Superior temporal gyrus (tissue), 1 donor: ENCODE measurements around the gene CIAPIN1.
"Not testable (repeated sequence)": the region's sequence is repeated elsewhere in the genome, so short reads cannot be mapped to it uniquely, and the experiment has no call there.

Experiments used
- DNase-seq: peaks from one replicate; pipeline ENCODE4 v3.0.0-alpha.2; 2016; ENCODE audit errors: extremely low spot score

CIAPIN1 gene

DNA sequence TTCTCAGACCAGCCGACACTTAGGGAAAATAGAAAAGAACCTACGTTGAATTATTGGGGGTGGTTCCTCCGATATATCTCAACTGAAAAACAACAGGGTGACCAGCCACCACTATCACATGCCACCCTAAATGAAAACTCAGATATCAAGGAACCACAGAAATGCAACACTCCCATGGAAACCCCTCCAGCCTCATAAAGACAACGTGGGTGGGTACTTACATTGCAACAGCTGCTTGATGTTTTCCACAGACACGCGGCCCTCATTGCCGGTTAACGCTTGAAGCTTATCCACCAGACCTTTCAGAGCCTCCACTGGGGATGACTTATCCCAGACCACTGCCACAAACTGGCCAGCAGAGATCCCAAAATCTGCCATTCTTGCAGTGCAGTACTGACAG is 6.6 kb downstream of the CIAPIN1 start:
- DNase-seq = not testable (repeated sequence)

DNA sequence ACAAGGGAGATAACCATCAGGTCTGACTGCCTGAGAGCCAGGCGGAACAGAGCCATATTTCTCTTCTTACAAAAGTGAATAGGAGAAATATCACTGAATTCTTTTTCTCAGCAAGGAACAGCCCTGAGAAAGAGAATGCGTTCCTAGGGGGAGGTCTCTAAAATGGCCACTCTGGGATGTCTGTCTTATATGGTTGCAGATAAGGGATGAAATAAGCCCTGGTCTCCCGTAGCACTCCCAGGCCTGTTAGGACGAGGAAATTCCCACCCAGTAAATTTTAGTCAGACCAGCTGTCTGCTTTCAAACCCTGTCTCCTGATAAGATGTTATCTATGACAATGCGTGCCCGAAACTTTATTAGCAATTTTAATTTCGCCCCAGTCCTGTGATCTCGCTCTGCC is 7.2 kb downstream of the CIAPIN1 start:
- DNase-seq = not testable (repeated sequence)

DNA sequence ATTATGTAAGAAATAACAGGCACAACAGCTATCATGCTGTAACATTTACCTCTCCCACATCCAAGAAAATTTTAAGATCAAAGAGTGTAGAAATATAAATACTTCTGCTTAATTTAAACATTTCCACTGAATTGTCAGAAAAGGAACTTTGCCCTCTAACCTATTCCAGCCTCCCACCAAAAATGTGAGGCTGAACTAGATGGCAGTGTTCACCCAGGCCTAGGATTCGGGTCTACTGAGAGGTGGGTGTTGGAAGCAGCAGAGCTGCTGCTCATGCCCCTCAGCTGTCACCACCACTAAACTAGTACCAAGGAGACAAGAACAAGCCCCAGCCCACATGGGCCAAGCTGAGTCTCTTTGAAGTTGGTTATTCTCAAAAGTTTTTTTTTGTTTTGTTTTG is 11.3 kb downstream of the CIAPIN1 start:
- no peak for DNase-seq

DNA sequence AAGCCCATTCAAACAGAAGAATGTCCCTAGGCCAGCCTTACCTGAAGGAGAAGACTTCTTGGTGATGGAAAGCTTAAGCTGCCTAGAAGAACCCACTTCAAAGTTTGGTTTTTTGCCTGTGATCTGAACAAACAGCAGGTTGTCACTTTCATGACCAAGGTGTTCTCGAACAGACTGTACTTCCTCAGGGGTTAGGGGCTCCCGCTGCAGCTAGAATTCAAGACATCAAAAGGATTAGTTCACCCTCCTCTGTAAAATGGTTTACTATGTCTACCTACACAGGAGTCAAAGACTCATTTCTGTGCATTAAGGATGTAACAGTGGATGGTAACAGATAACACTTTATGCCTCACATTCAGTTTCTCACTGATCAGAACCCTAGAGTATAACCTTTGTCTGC is 13.2 kb downstream of the CIAPIN1 start:
- DNase-seq = no peak

DNA sequence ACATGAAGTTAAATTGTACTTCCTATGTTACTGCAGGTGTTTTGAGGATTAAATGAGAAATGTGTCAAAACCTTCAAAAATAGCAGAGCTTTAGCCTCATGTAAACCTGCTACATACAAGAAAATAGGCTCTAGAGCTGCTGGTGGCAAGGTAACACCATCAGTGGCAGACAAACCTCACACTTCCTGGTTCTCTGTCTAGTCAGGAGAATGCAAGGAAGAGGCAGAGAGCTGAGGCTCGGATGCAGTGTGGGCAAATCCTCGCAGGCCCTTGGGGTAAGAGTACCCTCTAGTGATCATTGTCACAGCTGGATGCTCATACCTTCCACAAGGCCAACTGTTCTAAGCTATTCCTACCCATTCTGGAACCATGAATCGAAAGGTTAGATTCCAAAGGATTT is 14.2 kb downstream of the CIAPIN1 start:
- no peak for DNase-seq

DNA sequence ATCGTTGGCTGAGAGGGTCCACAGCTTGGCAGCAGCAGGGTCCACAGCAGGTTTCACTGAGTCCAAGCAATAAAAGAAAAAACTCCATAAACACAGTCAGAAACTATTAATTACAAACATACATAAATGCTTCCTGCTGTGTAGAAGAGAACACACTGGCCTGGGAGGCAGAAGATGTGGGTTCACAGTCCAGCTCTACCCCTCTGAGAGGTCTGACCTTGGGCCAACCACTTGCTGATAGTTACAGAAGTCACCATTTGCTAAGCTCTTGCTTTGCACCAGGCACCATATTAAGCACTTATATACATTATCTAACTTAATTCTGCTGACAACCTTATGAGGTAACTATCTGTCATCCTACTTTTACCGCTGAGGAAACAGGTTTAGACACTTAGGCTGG is 14.7 kb downstream of the CIAPIN1 start:
- DNase-seq = no peak

DNA sequence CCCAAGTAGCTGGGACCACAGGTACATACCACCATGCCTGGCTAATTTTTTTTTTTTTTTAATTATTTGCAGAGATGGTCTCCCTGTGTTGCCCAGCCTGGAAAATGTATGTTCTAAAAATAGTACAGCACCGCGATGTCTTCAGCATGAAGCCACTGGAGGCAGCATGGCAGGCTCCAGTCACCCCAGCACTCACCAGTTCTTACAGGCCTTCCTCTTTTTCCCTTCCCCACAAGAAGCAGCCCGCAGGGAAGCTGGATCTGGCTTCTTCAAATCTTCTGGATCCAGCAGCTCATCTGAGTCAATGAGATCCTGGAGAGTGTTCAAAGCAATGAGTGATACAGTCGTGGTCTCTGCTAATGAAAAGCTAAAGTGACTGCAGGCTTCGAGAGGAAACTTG is 16.2 kb downstream of the CIAPIN1 start:
- no peak for DNase-seq

DNA sequence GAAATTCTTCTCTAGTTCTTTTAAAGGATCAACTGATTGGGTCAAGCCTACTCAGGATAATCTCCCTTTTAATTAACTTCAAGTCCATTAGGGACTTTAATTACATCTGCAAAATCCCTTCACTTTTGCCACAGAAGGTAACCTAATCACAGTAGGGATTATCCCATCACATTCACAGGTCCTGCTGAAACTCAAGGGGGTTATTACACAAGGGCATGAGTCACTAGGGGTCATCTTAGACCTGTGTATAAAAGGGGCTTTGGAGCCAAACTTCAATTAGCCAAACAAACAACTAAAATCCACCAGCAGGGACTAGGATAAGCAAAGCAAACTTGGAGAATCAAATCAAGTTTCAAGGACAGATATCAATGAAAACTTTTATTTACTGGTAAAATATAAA is 19.4 kb downstream of the CIAPIN1 start:
- DNase-seq = no peak

DNA sequence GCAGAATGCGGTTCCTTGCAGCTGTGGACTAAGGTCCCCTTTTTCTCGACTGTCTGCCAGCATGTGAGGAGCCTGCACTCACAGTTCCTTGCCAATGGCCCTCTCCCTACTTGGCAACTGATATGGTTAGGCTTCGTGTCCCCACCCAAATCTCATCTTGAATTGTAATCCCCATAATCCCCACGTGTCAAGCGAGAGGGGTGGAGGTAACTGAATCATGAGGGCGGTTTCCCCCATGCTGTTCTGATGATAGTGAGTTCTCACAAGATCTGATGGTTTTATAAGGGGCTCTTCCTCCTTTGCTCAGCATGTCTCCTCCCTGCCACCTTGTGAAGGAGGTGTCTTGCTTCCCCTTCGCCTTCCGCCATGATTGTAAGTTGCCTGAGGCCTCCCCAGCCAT is 19.9 kb downstream of the CIAPIN1 start:
- DNase-seq = no peak

DNA sequence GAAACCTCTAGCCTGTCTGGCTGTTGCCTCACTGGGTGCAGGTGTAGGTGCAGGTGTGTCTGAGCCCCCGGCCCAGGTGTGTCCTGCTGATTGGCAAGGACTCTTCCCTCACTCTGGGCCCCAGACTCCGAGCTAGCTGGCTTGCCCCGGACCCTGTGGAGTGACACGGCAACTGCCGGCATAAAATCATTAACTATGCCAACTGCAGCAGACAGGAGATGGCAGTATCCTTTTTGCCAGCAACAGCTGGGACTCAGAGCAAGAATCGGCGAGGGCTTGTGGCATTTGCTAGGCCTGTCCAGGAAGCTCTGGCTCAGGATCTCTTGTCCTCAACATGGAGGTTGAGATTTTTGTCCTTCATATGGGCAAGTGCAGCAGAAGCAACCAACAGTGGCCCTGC is 20.8 kb downstream of the CIAPIN1 start:
- no peak for DNase-seq

DNA sequence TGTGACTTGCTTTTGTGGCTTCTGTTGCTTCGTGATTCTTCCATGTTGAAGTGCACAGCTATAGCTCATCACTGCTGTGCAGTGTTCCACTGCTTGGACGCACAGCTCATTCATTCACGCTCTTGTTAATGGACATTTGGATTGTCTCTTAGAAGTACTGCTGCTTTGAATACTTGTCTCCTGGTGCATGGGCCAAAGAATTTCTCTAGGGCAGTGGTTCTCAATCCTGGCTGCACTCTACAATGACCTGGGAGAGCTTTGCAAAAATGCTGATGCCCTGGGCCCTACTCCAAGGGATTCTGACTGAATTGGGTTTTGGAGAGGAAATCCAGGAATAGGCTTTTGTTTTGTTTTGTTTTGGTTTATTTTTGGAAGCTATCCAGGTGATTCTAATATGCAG is 22.6 kb downstream of the CIAPIN1 start:
- DNase-seq = no peak

DNA sequence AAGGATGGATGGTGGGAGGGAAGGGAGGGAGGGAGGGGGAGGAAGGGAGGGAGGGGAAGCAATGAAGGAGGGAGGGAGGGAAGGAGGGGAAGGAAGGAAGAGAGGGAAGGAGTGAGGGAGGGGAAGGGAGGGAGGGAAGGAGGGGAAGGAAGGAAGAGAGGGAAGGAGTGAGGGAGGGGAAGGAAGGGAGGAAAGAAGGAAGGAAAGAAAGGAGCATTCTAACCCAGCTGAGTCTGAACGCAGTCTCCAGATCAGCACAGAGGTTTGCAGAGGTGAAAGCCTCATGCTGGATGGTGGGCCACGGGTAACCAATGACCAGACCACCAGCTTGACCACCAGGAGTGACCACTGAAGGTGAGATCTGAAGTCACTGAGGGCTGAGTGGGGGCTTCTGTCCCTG is 24.0 kb downstream of the CIAPIN1 start:
- DNase-seq = no peak

DNA sequence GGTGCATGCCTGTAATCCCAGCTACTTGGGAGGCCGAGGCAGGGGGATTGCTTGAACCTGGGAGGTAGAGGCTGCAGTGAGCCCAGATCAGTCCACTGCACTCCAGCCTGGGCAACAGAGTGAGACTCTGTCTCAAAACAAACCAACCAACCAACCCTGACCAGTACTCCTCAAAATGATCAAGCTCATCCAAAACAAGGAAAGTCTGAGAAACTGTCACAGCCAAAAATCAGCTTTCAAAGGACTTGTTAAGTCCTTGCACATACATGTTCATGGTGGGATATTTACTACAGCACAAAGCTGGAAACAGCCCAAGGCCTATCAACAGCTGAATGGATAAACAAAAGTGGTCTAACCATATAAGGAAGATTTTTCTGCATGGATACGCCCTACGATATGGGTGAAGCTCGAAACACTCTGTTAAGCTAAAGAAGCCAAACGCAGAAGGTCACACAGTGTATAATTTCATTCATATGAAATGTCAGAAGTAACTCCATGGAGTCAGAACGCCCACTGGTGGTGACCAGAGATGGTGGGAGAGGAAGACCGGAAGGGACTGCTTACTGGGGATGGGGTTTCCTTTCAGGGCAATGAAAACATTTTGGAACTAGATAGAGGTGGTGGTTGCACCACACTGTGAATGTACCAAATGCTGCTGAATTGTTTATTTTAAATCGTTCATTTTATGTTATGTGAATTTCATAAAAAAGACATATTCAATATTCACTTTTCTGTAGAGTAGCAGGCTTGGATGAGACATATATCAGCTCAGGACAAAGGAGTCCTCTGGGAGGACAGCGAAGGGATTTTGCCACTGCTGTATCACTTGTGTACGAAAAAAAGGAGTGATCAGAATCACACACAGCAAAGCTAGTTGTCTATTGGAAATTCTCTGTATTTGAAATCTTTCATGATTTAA is 24.9 kb downstream of the CIAPIN1 start:
- no peak for DNase-seq

DNA sequence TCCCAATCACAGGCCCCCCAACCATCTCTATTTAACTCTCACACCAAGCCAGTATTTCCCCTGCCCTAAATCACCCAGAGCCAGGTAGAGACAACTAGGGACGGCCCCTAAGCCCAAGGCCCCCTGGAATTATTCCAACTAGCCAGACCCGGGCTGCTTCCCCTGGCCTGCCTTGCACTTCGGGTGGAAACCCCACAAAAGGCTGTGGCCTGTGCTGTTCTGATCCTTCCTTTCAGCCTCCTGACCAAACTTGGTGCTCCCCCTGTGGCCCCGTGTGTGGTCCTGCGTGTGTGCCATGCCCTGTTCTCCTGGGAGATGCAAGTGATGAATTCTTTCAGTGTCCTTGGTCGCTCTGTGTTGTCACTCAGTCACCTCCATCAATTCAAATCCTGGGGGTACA is 27.7 kb downstream of the CIAPIN1 start:
- DNase-seq = no peak

DNA sequence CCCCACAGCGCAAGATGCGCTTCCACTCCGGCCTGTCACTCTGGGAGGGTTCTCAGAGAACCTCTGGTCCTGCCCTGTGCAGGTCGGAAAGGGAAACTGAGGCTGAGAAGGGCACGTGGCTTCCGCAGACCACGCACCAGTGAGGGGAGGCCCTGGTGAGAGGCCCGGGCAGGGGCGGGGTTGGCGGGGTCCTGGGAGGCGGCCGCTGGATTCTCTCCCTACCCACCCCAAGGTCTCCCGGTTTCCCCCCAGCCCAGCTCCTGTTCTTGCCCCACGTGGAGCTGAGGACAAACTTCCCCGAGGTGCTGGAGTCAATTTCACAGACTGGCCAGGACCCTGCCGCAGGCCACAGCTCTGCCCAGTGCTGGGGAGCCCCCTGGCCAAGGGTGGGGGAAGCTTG is 31.1 kb downstream of the CIAPIN1 start:
- DNase-seq = no peak

DNA sequence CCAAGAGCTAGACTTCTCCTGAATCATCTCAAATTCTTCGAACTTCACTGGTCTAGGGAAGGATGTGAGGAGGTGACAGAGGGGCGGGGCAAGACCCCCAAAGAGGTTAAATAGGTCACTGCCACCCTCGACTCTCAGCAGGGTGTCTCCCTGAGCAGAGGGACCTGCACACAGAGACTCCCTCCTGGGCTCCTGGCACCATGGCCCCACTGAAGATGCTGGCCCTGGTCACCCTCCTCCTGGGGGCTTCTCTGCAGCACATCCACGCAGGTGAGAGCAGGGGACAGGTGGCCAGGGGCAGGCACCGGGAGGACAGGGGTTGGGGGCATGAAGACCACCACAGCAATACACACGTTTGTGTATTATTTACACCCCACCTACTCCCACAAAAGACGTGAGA is 33.5 kb downstream of the CIAPIN1 start:
- DNase-seq = no peak

DNA sequence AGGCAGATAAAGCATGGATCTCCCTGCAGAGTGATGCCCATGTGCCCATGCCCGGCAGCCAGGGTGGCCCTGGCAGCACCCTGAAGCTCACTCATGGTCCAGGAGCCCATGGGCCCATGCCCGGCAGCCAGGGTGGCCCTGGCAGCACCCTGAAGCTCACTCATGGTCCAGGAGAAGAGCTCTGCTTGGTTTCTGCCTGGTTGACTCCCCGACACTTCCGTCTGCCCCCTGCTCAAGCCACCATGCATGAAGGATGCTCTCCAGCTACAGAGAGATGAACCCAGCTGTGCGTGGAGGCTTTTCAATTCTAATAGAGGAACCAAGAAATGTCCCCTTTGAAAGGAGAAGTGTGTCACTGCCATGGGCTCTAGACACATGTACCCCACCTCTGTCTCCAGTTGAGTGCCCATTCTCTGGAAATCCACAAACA is 33.9 kb downstream of the CIAPIN1 start:
- DNase-seq = no peak

DNA sequence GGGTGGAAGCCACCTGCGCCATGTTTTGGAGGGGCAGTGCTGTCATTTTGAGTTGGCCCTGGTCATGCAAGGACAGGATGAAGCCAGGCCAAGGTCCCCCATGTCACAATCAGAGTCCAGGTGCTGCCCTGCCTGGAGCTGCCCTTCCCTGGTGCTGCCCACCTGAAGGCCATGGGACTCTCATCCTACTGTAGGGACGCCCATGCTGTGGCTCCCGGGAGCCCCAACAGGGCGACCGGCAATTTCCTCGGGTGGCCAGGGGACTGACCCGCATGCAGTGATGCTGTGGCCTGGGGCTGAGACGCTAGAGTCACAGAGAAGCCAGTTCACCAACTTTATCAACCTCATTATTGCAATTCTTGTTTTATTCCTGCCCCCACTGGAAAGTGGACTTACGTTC is 34.6 kb downstream of the CIAPIN1 start:
- DNase-seq = no peak

DNA sequence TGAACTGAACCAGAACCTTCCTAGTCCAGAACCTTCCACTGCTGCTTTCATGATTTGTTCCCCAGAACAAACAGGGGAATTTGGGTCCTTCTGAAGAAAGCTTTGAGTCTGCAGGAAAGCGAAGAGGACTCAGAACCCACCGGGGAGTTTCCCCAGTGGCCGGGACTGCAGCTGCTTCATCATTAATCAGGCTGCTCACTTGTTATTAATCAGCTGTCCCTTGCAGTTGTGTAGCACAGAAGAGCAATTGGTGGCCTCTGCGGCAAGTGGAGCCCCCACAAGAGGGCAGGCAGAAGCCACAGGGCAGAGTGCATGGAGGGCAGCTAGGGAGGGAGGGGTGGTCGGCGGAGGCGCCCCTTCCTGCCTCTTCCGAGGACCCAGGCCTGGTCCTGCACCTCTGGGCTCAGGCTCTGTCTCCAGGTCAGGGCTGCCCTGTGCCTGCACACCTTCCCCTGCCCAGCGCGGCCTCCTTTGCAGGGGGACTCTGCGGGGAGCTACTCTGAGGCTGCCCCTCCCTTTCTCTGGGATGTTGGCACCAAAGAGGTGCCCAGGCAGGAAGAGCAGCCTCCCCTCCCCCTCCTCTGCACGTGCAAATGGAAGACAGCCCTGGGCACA is 35.7 kb downstream of the CIAPIN1 start:
- DNase-seq = no peak

DNA sequence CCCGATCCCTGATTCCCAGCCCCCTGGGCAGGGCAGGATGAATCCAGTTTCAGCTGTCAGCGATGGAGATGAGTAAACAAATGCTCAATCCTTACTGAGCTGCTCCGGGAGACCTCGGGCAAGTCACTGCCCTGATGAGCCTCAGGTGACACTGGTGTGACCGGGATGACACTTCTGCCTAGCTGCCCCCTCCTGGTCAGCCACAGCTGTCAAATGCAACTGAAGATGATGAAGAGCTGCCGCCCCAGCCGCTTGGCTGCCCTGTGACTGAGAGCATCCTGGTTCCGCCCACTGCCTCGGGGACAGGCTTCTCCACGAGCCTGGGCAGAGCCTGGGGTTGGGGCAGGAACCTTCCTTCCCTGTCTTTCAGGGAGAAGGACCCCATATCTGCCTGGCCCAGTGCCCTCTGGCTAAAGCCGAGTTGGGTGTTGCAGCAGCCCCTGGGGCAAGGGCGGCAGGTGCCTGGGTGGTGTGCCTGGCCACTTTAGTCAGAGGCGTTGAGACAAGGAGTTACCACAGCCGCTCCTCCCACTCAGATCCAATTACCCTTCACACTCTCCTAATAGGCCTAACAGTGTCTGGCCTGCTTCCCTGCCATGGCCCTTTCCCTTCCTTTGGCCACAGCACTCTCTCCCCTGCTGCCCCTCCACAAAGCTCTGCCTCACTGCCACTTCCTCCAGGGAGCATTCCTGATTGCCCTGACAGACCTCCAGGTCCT is 37.2 kb downstream of the CIAPIN1 start:
- DNase-seq = no peak

DNA sequence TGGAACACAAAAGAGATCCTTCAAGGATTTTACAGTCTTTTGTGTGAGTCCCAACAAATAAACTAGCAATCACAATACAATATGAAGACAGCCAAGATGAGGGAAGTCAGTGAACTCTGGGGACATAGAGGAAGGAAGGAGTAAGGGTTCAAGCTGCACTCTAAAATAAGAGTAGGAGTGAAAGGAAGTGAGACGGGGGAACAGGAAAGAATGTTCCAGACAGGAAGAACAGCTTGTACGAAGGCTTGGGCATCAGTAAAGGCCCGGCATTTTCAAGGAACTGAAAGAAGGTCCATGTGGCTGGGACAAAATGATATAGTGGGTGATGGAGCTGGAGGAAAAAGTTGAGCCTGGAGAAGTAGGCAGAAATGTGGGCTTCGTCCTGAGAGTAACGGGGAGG is 38.1 kb downstream of the CIAPIN1 start:
- DNase-seq = no peak

DNA sequence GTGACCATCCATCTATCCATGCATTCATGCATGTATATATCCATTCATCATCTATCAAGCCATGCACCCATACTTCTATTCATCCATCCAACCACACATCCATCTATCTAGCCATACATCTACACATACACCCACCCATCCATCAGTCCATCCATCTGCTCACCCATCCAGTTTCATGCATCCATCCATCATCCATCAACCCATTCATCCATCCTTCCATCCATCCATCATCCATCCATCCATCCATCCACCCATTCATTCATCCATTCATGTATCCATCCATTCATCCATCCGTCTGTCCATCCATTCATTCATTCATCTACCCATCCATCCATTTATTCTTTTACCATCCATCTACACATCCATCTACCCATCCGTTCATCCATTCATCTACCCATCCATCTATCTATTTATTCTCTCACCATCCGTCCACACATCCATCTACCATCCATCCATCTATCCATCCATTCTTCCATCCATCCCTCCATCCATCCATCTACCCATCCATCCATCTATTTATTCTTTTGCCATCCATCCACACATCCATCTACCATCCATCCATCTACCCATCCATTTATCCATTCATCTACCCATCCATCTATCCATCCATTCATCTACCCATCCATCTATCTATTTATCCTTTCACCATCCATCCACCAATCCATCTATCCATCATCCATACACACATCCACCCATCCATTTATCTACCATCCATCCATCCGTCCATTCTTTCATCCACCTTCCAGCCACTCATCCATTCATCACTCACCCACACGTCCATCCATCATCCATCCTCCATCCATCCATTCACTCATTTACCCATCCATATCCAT is 39.4 kb downstream of the CIAPIN1 start:
- DNase-seq = no peak
